Astrocyte of the spinal cord (primary cell): Measurements from ENCODE around the gene SLC5A5.
A peak's percentile ranks its signal among the peaks of the same experiment; 100 is the strongest.
"Not testable (repeated sequence)": the region's sequence is repeated elsewhere in the genome, so short reads cannot be mapped to it uniquely, and the experiment has no call there.

Source experiments
- DNase-seq: peaks from one replicate; pipeline ENCODE4 v3.0.0; 2011; ENCODE audit warnings: low read depth, low spot score
- H3K4me3 ChIP-seq: 2 replicates; pipeline ENCODE4 v1.5.1; 2011; ENCODE audit warnings: low read depth, mild to moderate bottlenecking, low read length, moderate library complexity
- in situ Hi-C: cut with HindIII; loops from 2 replicates; pipeline ENCODE4 v1.10.0; 2017; ENCODE audit warnings: low sequenced_read_pairs
- TF ChIP-seq, protein P1 (sequence below): IDR thresholded peaks from 2 replicates; pipeline ENCODE4 v1.5.1; 2012; ENCODE audit warnings: low read depth, mild to moderate bottlenecking, low read length, inconsistent platforms

SLC5A5 gene

DNA sequence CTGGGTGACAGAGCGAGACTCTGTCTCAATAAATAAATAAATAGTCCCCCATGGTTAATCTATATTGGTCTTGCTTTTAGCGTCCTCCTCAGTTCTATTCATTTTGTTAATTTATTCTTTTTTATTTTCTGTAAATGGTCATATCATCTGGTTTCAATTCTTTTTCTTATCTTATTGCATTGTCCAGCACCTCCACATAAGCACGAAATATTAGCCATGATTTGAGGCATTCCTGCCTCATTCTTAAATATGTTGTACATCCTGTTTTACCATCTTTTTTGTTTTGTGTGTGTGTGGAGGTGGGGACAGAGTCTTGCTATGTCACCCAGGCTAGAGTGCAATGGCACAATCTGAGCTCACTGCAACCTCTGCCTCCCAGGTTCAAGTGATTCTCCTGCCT is 36.5 kb downstream of the SLC5A5 start:
- in situ Hi-C loops = no loop called here

GRCh38 chr19:17909003-17909732 is 37.4 kb downstream of the SLC5A5 start:
- H3K4me3 ChIP-seq = no peak overlapping the region
- in situ Hi-C loops = no loop called here
- TF ChIP-seq, protein P1, sequence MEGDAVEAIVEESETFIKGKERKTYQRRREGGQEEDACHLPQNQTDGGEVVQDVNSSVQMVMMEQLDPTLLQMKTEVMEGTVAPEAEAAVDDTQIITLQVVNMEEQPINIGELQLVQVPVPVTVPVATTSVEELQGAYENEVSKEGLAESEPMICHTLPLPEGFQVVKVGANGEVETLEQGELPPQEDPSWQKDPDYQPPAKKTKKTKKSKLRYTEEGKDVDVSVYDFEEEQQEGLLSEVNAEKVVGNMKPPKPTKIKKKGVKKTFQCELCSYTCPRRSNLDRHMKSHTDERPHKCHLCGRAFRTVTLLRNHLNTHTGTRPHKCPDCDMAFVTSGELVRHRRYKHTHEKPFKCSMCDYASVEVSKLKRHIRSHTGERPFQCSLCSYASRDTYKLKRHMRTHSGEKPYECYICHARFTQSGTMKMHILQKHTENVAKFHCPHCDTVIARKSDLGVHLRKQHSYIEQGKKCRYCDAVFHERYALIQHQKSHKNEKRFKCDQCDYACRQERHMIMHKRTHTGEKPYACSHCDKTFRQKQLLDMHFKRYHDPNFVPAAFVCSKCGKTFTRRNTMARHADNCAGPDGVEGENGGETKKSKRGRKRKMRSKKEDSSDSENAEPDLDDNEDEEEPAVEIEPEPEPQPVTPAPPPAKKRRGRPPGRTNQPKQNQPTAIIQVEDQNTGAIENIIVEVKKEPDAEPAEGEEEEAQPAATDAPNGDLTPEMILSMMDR = no peak
- peak; percentile 2 for DNase-seq

More for the DNA sequence above, 36.5 kb downstream of the SLC5A5 start:
- H3K4me3 ChIP-seq = no peak overlapping the region
- DNase-seq = no peak
- TF ChIP-seq, protein P1 = no peak

DNA sequence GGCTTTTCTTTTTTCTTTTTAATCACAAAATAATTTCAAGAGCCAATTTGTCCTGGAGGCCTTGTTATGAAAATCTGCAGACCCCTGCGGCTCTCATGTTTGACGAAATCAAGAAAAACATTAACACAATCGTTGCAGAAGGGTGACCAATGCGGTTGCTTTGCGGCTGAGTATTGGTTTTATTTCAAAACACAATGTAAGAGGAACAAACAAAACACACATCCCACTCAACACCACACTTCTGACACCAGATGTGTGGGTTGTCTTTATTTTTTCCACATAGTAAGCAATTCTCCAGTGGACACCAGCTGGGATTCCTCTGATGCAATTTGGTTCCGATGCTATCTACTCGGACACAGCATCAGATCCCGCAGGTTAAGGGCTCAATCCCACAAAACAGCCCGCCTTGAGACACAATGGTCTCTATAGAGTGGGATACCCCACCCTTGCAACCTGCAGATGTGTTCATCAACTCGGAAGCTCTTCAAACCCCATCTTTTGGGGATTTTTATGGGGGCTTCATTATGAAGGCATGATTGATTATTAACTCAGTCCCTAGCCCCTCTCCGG is 39.1 kb downstream of the SLC5A5 start:
- in situ Hi-C loops = no loop called here
- TF ChIP-seq, protein P1 = no peak
- H3K4me3 ChIP-seq = no peak overlapping the region
- peak; percentile 0 for DNase-seq

DNA sequence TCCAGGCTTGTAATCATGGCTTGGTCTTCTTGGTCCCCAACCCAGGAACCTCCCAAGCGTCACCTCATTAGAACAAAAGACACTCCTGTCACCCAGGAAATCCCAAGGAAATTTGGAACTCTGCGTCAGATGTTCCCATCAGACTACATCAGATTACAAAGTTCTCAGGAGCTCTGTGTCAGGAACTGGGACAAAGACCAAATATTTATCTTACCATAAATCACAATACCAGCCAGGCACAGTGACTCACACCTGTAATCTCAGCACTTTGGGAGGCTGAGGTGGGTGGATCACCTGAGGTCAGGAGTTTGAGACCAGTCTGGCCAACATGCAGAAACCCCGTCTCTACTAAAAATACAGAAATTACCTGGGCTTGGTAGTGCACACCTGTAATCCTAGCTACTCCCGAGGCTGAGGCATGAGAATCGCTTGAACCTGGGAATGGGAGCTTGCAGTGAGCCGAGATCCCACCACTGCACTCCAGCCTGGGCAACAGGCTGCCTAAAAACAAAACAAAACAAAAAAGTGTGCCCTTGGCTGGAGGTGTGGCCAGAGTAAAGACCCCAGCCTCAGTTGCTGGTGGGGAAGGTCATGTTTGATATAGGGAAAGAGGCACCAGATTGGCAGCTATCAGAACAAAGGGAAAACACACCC is 44.3 kb downstream of the SLC5A5 start:
- TF ChIP-seq, protein P1 = no peak
- no peak for DNase-seq

GRCh38 chr19:17918151-17918550 is 46.4 kb downstream of the SLC5A5 start:
- H3K4me3 ChIP-seq, in situ Hi-C loops, DNase-seq: not testable (repeated sequence)

More for the DNA sequence above, 44.3 kb downstream of the SLC5A5 start:
- H3K4me3 ChIP-seq = no peak overlapping the region
- in situ Hi-C loops = no loop called here

- DNase-seq, in situ Hi-C loops, H3K4me3 ChIP-seq: not testable (repeated sequence)
Observed at GRCh38 chr19:17919122-17919521, 47.4 kb downstream of the SLC5A5 start.

DNA sequence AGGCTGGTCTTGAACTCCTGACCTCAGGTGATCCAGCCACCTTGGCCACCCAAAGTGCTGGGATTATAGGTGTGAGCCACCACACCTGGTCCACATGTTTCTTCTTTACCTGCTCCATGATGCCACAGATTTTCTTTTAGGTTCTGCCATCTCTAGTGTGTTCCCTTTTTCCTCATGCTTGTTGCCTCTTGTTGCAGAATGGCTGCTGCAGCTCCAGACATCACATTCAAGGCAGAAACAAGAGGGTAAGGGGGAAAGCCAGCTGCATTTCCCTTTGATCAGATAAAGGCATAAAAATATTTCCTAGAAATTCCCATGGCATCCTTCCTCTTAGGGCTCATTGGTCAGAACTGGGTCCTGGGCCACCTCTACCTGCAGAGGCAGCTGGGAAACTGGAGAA is 48.8 kb downstream of the SLC5A5 start:
- in situ Hi-C loops = no loop called here
- TF ChIP-seq, protein P1 = no peak
- no peak overlapping the region for H3K4me3 ChIP-seq
- no peak for DNase-seq
